HG03108 (cell line): ENCODE data around the gene EPDR1.
"Not testable (repeated sequence)": the region's sequence is repeated elsewhere in the genome, so short reads cannot be mapped to it uniquely, and the experiment has no call there.

Experiments
- ATAC-seq: cut with Tn5 transposase; IDR thresholded peaks from one replicate; pipeline ENCODE4 v1.9.1; 2021; ENCODE audit warnings: moderate library complexity; ENCODE audit not compliant: unreplicated experiment

The EPDR1 gene

DNA sequence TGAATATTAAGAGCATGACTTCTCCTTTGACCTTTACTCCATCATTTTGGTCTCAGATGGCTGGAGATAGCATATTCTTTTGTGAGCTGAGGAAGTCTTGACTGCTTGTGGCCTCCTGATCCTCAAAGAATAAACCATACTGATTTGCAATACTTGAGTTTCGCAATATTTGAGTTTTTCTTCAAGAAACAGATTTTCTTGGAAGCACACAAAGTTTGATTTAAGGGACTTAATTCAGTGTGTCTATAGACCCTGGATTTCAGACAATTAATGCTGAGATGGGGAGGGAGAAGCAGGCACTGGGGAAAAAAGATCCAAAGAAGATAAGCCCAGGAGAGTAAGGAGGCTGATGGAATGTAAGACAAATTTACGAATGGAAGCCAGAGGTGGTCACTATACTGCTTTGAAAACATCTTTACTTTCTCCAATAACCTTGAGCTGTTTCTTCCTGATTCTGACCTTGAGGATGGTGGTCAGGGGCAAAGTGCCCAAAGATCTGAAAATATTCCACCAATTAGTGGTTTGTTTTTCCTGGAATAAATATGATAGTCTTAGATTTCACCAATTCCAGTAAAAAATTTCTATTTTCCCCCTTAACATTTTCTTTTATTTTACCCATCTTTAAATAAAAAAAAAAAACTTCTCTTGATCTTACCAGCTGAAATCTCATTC is 7.5 kb downstream of the EPDR1 start:
- no peak for ATAC-seq

- no peak for ATAC-seq
These were observed 8.4 kb downstream of the EPDR1 start for GRCh38 chr7:37928878-37929277.

GRCh38 chr7:37930226-37930948 is 9.9 kb downstream of the EPDR1 start:
- no peak for ATAC-seq

GRCh38 chr7:37932543-37932942 is 12.1 kb downstream of the EPDR1 start:
- ATAC-seq = no peak

- no peak for ATAC-seq
These were observed 12.7 kb downstream of the EPDR1 start for GRCh38 chr7:37933018-37933566.

- ATAC-seq = no peak
These were observed 22.6 kb downstream of the EPDR1 start for GRCh38 chr7:37942934-37943610.

GRCh38 chr7:37943905-37944736 is 23.7 kb downstream of the EPDR1 start:
- no peak for ATAC-seq

GRCh38 chr7:37944737-37945054 is 24.3 kb downstream of the EPDR1 start:
- ATAC-seq = no peak

- ATAC-seq = no peak
These were observed 24.9 kb downstream of the EPDR1 start for GRCh38 chr7:37945336-37945735.

DNA sequence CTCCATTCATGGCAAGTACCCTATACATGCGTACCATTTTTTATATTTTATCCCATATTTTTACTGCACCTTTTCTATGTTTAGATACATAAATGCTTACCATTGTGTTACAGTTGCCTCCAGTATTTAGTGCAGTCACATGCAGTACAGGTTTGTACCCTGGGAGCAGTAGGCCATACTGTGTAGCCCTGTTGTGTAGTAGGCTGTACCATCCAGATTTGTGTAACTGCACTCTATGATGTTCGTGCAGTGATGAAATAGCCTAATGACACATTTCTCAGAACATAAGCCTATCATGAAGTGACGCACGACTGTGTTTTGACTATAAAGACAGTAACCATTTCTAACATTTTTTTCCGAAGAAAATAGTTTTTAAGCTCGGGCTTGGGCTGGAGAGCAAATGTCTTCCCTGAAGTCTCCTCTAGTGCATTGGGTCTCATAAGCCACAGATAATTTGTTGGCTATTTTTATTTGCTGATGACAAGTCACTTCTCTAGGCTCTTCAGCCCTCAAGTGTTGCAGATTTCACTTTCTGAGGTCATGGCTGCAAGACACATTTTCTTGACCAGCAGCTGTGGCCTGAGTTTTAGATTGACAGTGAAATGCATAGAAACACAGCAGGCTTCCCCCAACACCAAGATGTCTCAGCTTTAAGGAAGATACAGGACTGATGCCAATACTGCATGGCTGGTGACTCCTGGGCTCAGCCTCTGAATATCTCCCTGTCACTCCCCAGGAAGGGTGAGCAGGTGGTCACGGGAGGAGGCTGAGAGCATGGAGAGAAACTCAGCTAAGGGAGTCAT is 26.9 kb downstream of the EPDR1 start:
- ATAC-seq = no peak

DNA sequence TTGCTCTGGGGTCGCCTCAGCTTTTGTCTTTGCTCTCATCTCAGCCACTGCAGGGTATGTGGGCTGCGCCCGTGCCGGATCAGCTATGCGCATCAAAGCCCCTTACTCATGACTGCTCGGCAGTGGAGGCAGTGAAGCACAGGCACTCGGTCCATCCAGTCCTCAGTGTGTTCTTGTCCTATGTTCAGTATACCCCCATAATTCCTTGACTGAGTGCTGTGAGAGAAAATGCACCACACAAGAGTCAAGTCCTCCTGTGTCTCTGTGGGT is 27.4 kb downstream of the EPDR1 start:
- ATAC-seq = no peak

DNA sequence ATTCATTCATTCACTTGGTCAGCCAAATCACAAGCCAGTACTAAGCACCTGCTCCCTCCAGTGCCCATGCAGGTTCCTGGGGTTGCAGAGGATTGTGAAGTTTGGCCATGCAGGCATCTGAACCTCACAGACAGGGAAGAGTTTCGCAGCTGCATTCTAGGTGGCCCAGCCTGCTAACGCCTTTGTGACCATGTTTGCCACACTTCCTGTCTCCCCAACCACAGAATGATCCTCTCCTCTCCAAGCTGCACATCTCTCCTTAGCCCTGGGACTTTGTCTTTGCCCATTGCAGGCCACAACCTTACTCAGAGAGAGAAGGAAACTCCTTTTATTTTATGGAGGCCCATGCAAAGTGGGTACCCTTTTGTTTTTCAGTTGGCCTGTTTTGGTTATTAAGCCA is 31.8 kb downstream of the EPDR1 start:
- no peak for ATAC-seq

DNA sequence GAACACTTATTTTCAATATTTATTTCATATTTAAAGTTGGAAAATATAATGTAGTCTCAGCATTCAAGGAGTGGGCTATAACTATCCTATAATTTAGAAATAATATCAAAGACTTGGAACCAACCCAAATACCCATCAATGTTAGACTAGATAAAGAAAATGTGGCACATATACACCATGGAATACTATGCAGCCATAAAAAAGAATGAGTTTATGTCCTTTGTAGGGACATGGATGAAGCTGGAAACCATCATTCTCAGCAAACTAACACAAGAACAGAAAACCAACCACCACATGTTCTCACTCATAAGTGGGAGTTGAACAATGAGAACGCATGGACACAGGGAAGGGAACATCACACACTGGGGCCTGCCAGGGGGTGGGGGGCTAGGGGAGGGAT is 33.8 kb downstream of the EPDR1 start:
- ATAC-seq = not testable (repeated sequence)

GRCh38 chr7:37956791-37957190 is 36.4 kb downstream of the EPDR1 start:
- ATAC-seq = no peak

DNA sequence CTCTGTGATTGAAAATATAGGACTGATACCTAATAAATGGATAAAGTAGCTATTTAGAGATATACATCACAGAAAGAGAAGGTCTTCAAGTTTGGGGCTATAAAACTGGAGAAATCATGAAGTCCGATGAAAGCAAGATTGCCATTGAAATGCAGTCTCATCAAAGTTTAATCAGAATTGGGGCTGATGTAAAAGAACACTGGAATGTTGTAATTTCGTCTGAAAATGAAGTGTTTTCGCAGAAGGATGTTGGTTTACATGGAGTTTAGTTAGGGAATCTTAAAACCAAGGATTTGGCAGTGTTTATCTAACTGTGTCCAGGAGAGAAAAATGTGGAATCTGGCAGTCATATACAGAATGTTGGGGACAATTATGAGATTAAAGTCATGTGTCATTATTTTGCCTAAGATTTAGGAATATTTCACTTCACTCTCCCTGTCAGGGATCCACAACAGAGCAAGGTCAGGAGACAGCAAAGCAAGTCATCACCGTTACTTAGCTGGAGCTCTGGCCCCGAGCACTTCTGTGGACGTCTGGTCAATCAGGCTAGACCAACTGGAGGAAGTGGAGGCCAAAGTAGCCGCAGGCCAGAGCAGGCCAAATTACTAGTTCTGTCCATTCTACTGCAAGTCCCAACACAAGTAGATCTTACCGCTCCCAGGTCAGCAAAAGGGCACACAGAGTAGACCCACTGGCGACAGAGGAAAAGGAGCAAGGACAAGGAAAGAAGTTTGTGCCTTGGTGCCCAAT is 37.0 kb downstream of the EPDR1 start:
- no peak for ATAC-seq

DNA sequence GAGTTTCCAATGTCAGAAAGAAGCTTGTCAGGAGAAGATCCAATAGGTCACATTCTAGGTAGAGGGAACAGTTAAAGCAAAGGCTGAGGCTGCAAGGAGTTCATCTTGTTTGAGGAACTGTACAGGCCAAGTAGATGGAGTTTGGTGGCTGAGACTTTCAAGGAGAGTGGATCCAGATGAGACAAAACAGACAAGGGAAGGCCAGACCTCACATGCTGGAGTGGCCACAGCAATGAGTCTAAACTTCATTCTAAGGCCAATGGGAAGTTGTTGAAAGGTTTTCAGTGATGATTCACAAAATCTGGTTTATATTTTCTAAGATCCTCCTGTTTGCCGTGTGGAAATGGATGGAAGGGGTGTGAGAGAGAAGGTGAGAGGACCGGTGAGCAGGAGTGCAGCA is 40.0 kb downstream of the EPDR1 start:
- ATAC-seq = no peak

- no peak for ATAC-seq
These were observed 40.8 kb downstream of the EPDR1 start for GRCh38 chr7:37961251-37961650.

- ATAC-seq = no peak
These were observed 43.8 kb downstream of the EPDR1 start for GRCh38 chr7:37964196-37964595.

- ATAC-seq = no peak
These were observed 49.8 kb downstream of the EPDR1 start for GRCh38 chr7:37970211-37970610.

GRCh38 chr7:37971491-37971890 is 51.1 kb downstream of the EPDR1 start:
- no peak for ATAC-seq
